Endothelial cell of umbilical vein (primary cell): ENCODE measurements around the gene DOCK4. TPM values are rescaled to one million over a fixed set of nuclear protein-coding genes. Genes with fewer than 3 reads are reported as not detected.

Experiments
- BruUV-seq: library from RNA; stranded (reverse); fragments of 400-500 nt; replicated peaks from 2 replicates; lab custom pipeline; 2021; lab: Mats Ljungman, UMichigan
- CTCF ChIA-PET: fragments of 300-600, 350-600 bp; sonication (Branson Sonifier 250); formaldehyde crosslinking; loops from one replicate; lab custom pipeline; 2021; ENCODE audit warnings: antibody characterized with exemption, inconsistent platforms; lab: Charles Lee
- POLR2A ChIA-PET: fragments of 300-600, 350-600 bp; sonication (Branson Sonifier 250); formaldehyde crosslinking; loops from one replicate; lab custom pipeline; 2021; ENCODE audit warnings: antibody characterized with exemption, inconsistent platforms; lab: Charles Lee
- DNase-seq: peaks from one replicate; pipeline ENCODE4 v3.0.0-alpha.2; 2011; ENCODE audit warnings: low read depth, low spot score
- FAIRE-seq: peaks from 2 replicates; lab custom pipeline; 2011; peaks lifted over from hg19 to GRCh38; lab: Jason Lieb, UNC
- H2AFZ ChIP-seq: 2 replicates; pipeline ENCODE4 v1.6.0; 2012; ENCODE audit warnings: low read depth, low read length, control low read depth, inconsistent platforms
- H3K27ac ChIP-seq: 2 replicates; pipeline ENCODE4 v1.5.1; 2011; ENCODE audit warnings: low read depth, mild to moderate bottlenecking, control low read depth, low read length, moderate library complexity; ENCODE audit not compliant: insufficient read depth
- H3K27me3 ChIP-seq, 2 experiments: 2 replicates each; pipeline versions ENCODE4 v1.6.0 to v1.6.1; 2011; ENCODE audit warnings: low read length in 2 of 2, mixed read lengths in 1 of 2; ENCODE audit not compliant: control insufficient read depth in 2 of 2, insufficient read depth in 2 of 2
- H3K36me3 ChIP-seq, 2 experiments: 2 replicates in 1 of 2; 3 replicates in 1 of 2; pipeline ENCODE4 v1.5.1; 2011; ENCODE audit warnings: low read length in 2 of 2, mild to moderate bottlenecking in 1 of 2, moderate library complexity in 1 of 2; ENCODE audit not compliant: control insufficient read depth in 2 of 2, insufficient read depth in 2 of 2; ENCODE audit errors: extremely low read depth in 1 of 2
- H3K4me1 ChIP-seq: 3 replicates; pipeline ENCODE4 v1.5.1; 2011; ENCODE audit warnings: mild to moderate bottlenecking, low read length; ENCODE audit not compliant: control insufficient read depth, insufficient read depth; ENCODE audit errors: extremely low read depth
- H3K4me2 ChIP-seq: 2 replicates; pipeline ENCODE4 v1.6.1; 2011; ENCODE audit warnings: low read length, control low read depth, mixed read lengths; ENCODE audit not compliant: insufficient read depth
- H3K4me3 ChIP-seq, 3 experiments: fragments of 200-600 bp in 1 of 3; sonication (generic), shearing (Covaris generic) in 1 of 3; replicated peaks in 1 of 3; 2 replicates each; pipeline ENCODE4 v1.5.1; 2011 to 2016; ENCODE audit warnings: control low read depth in 3 of 3, low read length in 3 of 3, mild to moderate bottlenecking in 2 of 3, inconsistent platforms in 1 of 3, low read depth in 1 of 3, moderate library complexity in 1 of 3; ENCODE audit not compliant: insufficient read depth in 1 of 3
- H3K79me2 ChIP-seq: 2 replicates; pipeline ENCODE4 v1.6.0; 2012; ENCODE audit warnings: low read length, inconsistent platforms; ENCODE audit not compliant: control insufficient read depth, insufficient read depth
- H3K9ac ChIP-seq: replicated peaks from 2 replicates; pipeline ENCODE3; 2011; ENCODE audit warnings: low read length, control low read depth; ENCODE audit not compliant: insufficient read depth; ENCODE audit errors: extremely low read depth
- H3K9me1 ChIP-seq: replicated peaks from 3 replicates; pipeline ENCODE4 v1.6.0; 2011; ENCODE audit warnings: mild to moderate bottlenecking, low read length; ENCODE audit not compliant: control insufficient read depth, insufficient read depth; ENCODE audit errors: extremely low read depth
- H3K9me3 ChIP-seq: replicated peaks from 2 replicates; pipeline ENCODE4 v1.5.1; 2012; ENCODE audit warnings: low read length, inconsistent platforms; ENCODE audit not compliant: control insufficient read depth, insufficient read depth
- H4K20me1 ChIP-seq: replicated peaks from 2 replicates; pipeline ENCODE3; 2011; ENCODE audit warnings: mild to moderate bottlenecking, low read length; ENCODE audit not compliant: control insufficient read depth, insufficient read depth; ENCODE audit errors: extremely low read depth
- CTCF ChIP-seq, 2 donors: IDR thresholded peaks; 1 replicate in 1 of 2; 2 replicates in 1 of 2; pipeline ENCODE4 v1.5.1; 2011; ENCODE audit warnings: low read length in 2 of 2, mild to moderate bottlenecking in 2 of 2, moderate library complexity in 2 of 2, control low read depth in 1 of 2, inconsistent platforms in 1 of 2, low read depth in 1 of 2; ENCODE audit not compliant: insufficient read depth in 1 of 2; ENCODE audit errors: extremely low read depth in 1 of 2
- EZH2 ChIP-seq: IDR thresholded peaks from 2 replicates; pipeline ENCODE4 v1.6.1; 2012; ENCODE audit warnings: borderline replicate concordance, low read depth, mild to moderate bottlenecking, moderate library complexity, low read length, inconsistent platforms; ENCODE audit not compliant: severe bottlenecking
- FOS ChIP-seq: IDR thresholded peaks from 2 replicates; pipeline ENCODE4 v1.6.1; 2011; ENCODE audit warnings: mild to moderate bottlenecking, low read length, moderate library complexity, borderline replicate concordance; ENCODE audit not compliant: insufficient read depth
- GATA2 ChIP-seq: IDR thresholded peaks from 2 replicates; pipeline ENCODE4 v1.7.0; 2011; ENCODE audit warnings: low read depth, mild to moderate bottlenecking, moderate library complexity, mixed read lengths, low read length; ENCODE audit not compliant: insufficient read length, insufficient read depth
- JUN ChIP-seq: IDR thresholded peaks from 2 replicates; pipeline ENCODE4 v1.6.1; 2011; ENCODE audit warnings: borderline replicate concordance, low read depth; ENCODE audit not compliant: insufficient read length, insufficient read depth
- MAX ChIP-seq: IDR thresholded peaks from 2 replicates; pipeline ENCODE4 v1.6.1; 2011; ENCODE audit not compliant: insufficient read depth, insufficient read length
- MYC ChIP-seq: IDR thresholded peaks from one replicate; pipeline ENCODE4 v1.6.1; 2011; ENCODE audit warnings: mild to moderate bottlenecking, low read depth, low read length
- POLR2A ChIP-seq: IDR thresholded peaks from 2 replicates; pipeline ENCODE4 v1.6.1; 2012; ENCODE audit warnings: low read depth, mild to moderate bottlenecking, control low read depth, low read length
- POLR2AphosphoS5 ChIP-seq: IDR thresholded peaks from 2 replicates; pipeline ENCODE4 v1.6.1; 2012; ENCODE audit warnings: low read depth, mild to moderate bottlenecking, control low read depth, low read length, moderate library complexity; ENCODE audit not compliant: insufficient read depth
- dilution Hi-C: fragments of 300-500 bp; cut with MboI; formaldehyde crosslinking; loops from one replicate; pipeline ENCODE4 v1.15.0; 2019; ENCODE audit warnings: low sequenced_read_pairs; ENCODE audit not compliant: extremely low pct_ligation_motif_present
- intact Hi-C: fragments of 100-400 bp; cut with micrococcal nuclease; formaldehyde crosslinking; loops from one replicate; pipeline ENCODE4 v1.10.0; 2022
- polyA plus RNA-seq, 4 experiments: library from polyadenylated mRNA; depleted of rRNA in 3 of 4; stranded (reverse) in 3 of 4; unstranded in 1 of 4; fragments of >200 nt; gene quantifications; 2 replicates each; pipeline versions ENCODE4 v1.2.1 to v1.2.3, GENCODE V29; 2011 to 2012; ENCODE audit warnings: missing spikeins in 1 of 4
- total RNA-seq: library from RNA; stranded (reverse); gene quantifications from 2 replicates; pipeline ENCODE4 v1.2.3, GENCODE V29; 2021

The DOCK4 gene
- total and polyA plus RNA-seq, 2 donors (not counting 3 experiments of a cell fraction or from before 2014, with no cell fraction given) = 47.4 to 164 TPM

GRCh38 chr7:111821046-111821445 lies 385.2 kb downstream of the DOCK4 start:
- intact Hi-C loops = no loop called here
- no peak overlapping the region for H2AFZ ChIP-seq
- H4K20me1 ChIP-seq = no peaks in the 10 kb centered on the region
- no peak overlapping the region for H3K27ac ChIP-seq
- H3K4me2 ChIP-seq = no peak overlapping the region
- H3K27me3 ChIP-seq = no peaks in the 10 kb centered on the region
- no peaks in the 10 kb centered on the region for H3K79me2 ChIP-seq
- H3K9ac ChIP-seq = no peak overlapping the region
- H3K9me1 ChIP-seq = no peaks in the 10 kb centered on the region
- CTCF ChIA-PET = no interaction called here
- peaks cover 25 to 26% of the 10 kb centered on the region in 2 experiments for H3K36me3 ChIP-seq
- no peak for DNase-seq
- POLR2A ChIA-PET = no interaction called here
- BruUV-seq = no TSS peak
- no peak overlapping the region for H3K4me3 ChIP-seq
- TF ChIP-seq POLR2AphosphoS5 (no peak), FOS (no peak), JUN (no peak), GATA2 (no peak), EZH2 (no peak), MYC (no peak), MAX (no peak)
- no peak for FAIRE-seq
- dilution Hi-C loops = no loop called here
- no peaks in the 10 kb centered on the region for H3K4me1 ChIP-seq
- H3K9me3 ChIP-seq = no peaks in the 10 kb centered on the region

GRCh38 chr7:111820621-111821020 lies 385.6 kb downstream of the DOCK4 start:
- POLR2A ChIA-PET = no interaction called here
- FAIRE-seq = no peak

More at GRCh38 chr7:111820621-111821020, 385.6 kb downstream of the DOCK4 start:
- Histone ChIP-seq H3K36me3 (peaks cover 25 to 26% of the 10 kb centered on the region in 2 experiments), H3K27ac (no peak overlapping the region), H3K4me2 (no peak overlapping the region), H4K20me1 (no peaks in the 10 kb centered on the region), H3K4me1 (no peaks in the 10 kb centered on the region), H3K4me3 (no peak overlapping the region), H2AFZ (no peak overlapping the region), H3K9me3 (no peaks in the 10 kb centered on the region), H3K79me2 (no peaks in the 10 kb centered on the region), H3K9me1 (no peaks in the 10 kb centered on the region), H3K27me3 (no peaks in the 10 kb centered on the region), H3K9ac (no peak overlapping the region)
- BruUV-seq = no TSS peak
- TF ChIP-seq CTCF (IDR thresholded peaks at IDR 0.05; ENCODE audit: extremely low read depth in 1 of 2, insufficient read depth in 1 of 2, low read depth in 1 of 2, low read length in 2 of 2) (no peak), JUN (no peak), MAX (no peak), MYC (no peak), EZH2 (no peak), FOS (no peak), POLR2AphosphoS5 (no peak), GATA2 (no peak), POLR2A (no peak)
- intact Hi-C loops = no loop called here
- CTCF ChIA-PET = no interaction called here
- dilution Hi-C loops = no loop called here
- no peak for DNase-seq
